Measurements from ENCODE around the gene STARD3.

GRCh38 chr17:39631403-39631802 is 5.5 kb upstream of the STARD3 start:
- no peak for TF ChIP-seq CTCF (conservative IDR thresholded peaks at IDR 0.05)
- no peak for TF ChIP-seq EZH2 (IDR thresholded peaks at IDR 0.05; ENCODE audit: low read depth)

Data from PC-9 (cell line).